NCI-H1436 (cell line): ENCODE measurements around the gene C1QTNF6.
A peak's percentile ranks its signal among the peaks of the same experiment; 100 is the strongest.
"Not testable (repeated sequence)": the region's sequence is repeated elsewhere in the genome, so short reads cannot be mapped to it uniquely, and the experiment has no call there.

ENCODE experiments used
- DNase-seq: peaks from one replicate; lab custom pipeline; 2025; lab: John Stamatoyannopoulos, UW

C1QTNF6 gene

DNA sequence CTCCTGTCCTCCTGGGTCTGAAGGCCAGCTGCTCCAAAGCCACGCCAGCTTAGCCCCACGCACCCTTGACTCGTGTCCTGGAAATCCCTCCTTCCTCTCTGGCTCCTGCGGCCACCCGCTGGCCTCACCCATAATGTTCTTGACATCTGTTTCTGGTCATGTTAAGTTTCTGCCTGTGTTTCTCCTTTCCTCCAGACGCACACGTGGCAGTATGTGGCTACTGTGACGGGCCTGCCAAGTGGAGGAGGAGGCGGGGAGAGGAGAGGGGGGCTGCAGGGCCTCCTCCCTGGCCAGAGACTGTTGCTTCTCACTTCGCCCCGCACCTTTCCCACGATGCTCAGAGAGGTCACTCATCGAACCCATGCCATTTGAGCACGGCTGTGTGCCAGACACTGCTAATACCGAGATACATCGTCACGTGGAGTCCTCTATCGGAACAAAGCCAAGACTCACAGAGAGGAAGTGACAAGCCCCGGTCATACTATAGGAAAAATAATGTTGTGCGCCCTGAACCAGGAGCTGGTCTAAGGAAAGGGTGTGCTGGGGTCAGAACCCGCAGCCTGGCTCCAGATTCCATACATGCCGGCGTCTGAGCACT lies 11.5 kb downstream of the C1QTNF6 start:
- no peak for DNase-seq

- no peak for DNase-seq
Observed at GRCh38 chr22:37175414-37176281, 12.4 kb downstream of the C1QTNF6 start.

DNA sequence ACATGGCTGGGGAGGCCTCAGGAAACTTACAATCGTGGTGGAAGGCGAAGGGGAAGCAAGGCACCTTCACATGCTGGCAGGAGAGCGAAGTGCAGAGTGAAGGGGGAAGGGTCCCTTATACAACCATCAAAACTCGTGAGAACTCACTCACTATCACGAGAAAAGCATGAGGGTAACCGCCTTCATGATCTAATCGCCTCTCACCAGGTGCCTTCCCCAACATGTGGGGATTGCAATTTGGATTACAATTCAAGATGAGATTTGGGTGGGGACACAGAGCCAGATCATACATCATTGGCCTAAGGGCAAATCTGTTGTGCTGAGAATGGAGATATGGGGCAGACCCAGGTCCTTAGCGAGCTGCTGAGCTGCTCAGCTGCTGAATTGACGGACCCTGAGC lies 13.1 kb downstream of the C1QTNF6 start:
- DNase-seq, result no peak

DNA sequence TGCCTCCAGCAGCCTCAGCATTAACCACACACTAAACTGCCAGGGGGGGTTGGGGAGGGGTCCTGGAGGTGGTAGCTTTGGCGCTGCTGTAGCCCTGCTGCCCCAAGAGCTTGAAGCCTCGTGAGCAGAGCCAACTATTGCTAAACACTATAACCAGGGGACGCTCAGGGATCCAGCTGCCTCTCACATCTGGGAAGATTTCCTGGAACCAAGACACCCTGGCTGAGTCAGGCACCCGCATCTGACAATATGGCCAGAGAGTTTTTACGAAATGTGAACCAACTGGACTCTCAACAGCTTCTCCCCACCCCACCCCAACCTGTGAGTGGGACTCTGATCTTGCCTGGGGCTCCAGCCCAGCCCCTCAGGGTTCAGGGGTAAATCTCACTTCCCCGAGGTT lies 14.3 kb downstream of the C1QTNF6 start:
- DNase-seq, result no peak

DNA sequence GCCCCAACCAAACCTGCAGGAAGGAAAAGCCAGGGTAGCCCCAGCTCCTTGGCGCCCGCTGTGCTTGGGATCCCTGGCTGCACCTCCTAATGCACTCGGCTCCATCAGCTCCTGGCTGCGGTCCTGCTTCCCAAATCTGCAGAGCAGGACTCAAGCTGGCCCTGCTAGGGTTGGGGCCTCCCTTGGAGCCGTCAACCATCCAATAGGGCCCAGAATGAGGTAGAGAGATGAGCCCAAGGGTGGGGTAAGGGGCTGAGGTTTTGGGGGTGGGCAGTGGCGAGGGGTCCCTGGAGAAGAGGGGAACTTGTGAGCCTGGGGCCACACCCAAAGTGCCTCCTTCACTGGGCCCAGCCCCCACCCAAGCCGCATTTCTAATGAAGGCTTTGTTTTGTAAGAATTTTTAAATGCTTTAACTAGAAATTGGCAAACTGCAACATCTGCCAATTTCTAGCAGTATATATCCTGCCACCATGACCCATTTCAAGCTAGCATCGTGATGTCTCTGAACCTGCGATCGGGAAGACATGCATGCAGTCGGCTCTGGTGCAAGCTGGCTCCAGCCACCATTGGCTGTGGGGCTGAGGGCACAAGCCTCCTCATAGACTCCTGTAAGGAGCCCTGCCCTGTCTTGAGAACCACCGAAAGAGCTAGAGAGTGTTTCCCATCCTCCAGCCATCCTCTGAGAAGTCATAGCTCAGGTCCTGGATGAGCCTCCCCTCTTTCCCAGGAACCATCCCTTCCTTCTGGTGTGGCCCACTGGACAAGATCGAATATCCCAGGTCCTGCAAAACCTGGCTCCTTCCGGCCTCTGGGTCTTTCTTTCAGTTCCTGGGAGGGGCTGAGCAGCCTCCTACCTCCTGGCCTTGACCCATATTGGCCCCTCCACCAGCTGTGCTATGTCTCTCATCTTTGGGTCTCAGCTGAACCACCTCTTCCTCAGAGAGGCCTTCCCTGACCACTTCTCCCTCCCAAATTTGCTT lies 15.5 kb downstream of the C1QTNF6 start:
- DNase-seq, result no peak

GRCh38 chr22:37171662-37172061 lies 16.4 kb downstream of the C1QTNF6 start:
- no peak for DNase-seq

GRCh38 chr22:37170689-37171405 lies 17.2 kb downstream of the C1QTNF6 start:
- not testable (repeated sequence) for DNase-seq

DNA sequence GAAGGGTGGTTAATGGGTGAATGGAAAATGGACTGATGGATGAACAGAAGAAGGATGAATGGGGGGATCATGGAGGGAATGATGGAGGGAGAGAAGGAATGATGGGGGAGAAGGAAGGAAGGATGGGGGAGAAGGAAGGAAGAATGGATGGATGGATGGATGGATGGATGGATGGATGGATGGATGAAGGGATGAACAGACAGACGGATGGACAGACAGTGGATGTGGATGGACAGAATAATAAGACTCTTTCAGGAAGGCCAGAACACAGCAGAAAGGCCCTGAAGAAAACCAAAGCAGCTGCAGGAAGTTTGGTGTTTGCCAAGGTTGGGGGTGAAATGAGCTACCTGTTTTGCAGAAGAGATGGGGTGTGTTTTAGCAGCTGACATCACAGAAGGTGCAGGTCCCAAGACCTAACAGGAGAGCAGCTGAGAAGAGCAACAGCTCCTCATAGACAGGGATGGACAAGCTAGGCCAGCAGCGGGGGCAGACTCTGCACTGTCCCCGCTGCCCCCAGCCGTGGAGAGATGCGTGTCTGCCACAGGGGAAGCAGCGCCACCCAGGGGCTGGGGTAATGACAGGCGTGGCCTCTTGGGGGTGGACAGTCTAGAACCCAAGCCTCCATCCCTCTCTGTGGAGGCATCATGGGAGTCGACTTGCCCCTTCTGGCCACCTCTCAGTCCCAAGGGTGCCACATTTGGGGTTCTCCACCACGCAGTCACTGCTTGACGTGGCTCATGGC lies 17.9 kb downstream of the C1QTNF6 start:
- no peak for DNase-seq

- no peak for DNase-seq
Observed at GRCh38 chr22:37169406-37169805, 18.6 kb downstream of the C1QTNF6 start.

DNA sequence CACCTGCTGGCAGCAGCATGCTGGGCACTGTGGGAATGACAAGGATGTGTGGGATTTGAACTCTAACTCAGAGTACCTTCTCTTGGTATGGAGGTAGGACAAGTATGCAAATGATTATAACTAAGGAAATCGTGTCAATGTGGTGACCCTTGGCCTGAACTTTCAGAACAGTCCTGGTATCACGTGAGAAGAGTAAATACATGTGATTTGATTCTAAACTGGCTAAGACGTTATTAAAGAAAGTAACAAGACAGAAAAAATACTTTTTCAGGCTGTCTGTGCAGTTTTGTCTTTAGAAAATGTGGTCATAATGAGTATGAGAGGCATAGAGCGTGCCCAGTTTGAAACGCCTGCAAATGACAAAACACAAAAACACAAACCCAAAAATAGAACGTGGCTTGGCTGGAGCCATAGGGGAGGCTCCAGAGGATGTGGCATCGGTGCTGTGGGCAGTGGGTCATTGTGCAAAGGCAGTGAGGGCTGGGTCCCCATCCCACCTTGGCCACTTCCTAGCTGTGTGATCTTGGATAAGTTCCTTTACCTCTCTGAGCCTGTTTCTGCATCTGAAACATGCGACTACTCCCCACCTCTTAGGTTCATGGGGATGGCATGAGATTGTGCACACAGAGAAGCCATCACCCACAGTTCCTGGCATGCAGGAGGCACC lies 19.9 kb downstream of the C1QTNF6 start:
- no peak for DNase-seq

- no peak for DNase-seq
Observed at GRCh38 chr22:37167176-37167980, 20.7 kb downstream of the C1QTNF6 start.

DNA sequence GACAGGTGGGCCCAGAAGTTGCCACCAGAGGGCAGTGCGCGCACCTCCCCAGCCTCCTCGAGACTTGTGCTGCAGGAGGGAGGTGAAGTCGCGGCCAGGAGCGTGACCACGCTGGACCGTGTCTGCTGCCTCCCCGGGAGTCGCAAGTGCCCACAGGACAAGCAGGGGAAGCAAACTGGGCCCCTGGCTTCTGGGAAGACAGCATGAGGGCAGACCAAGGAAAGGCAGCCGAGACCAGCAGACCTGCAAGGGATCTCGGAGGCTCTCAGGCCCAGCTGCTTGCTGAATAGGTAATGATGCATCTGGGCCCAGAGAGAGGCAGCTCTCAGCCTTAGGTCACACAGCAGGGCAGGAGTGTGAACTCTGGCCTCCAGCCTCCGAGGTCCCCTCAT lies 21.4 kb downstream of the C1QTNF6 start:
- DNase-seq, result peak; percentile 51

DNA sequence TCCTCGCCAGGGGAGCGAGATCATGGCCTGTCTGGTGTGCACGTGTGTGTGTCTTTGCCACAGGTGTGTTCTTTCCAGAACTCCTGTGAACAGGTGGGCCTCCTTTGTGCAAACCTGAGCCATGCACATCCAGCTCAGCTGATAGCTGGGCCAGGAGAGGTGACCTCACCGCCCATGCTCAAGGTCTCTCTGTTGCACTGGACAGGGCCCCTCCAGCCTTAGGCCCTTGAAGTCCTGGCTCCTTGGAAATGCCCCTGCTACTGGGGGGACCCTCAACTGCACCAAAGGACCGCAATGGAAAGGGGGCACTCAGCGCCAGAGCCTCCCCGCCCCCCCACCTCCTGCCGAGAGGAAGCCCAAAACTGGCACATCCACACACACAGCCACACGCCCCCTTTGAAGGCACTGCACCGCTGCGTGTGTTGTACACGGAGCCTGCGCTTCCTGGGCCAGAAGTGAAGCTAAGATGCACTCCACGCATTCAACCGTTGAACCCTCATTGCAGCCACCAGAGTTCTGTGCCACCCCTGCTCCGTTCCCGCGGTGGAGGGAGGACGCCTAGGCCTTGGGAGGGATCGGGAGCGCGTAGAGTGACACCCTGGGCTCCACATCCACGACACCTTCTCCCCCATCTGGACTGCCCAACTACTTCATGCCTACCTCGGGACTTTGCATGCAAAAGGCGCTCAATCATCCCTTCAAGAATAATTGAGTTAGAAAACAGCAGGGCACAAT lies 21.9 kb downstream of the C1QTNF6 start:
- DNase-seq, result no peak

DNA sequence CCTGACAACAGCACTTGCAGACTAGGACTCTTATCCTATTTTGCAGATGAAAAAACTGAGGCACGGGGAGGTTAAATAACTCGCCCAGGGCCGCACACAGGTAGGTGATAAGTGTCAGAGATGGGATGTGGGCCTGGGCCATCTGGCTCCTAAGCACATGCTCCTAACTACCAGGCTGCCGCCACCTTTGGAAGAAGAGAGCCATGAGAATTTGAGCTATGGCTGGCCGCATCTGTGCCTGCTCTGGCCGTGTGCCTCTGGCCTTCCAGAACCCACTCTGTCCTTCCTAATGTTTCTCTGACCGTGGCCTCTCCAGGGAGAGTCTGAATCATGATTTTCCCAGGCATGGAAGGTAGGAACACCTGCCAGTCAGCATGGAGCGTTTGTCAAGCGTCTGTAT lies 23.0 kb downstream of the C1QTNF6 start:
- DNase-seq, result no peak

- DNase-seq, result no peak
Observed at GRCh38 chr22:37164505-37164887, 23.6 kb downstream of the C1QTNF6 start.

DNA sequence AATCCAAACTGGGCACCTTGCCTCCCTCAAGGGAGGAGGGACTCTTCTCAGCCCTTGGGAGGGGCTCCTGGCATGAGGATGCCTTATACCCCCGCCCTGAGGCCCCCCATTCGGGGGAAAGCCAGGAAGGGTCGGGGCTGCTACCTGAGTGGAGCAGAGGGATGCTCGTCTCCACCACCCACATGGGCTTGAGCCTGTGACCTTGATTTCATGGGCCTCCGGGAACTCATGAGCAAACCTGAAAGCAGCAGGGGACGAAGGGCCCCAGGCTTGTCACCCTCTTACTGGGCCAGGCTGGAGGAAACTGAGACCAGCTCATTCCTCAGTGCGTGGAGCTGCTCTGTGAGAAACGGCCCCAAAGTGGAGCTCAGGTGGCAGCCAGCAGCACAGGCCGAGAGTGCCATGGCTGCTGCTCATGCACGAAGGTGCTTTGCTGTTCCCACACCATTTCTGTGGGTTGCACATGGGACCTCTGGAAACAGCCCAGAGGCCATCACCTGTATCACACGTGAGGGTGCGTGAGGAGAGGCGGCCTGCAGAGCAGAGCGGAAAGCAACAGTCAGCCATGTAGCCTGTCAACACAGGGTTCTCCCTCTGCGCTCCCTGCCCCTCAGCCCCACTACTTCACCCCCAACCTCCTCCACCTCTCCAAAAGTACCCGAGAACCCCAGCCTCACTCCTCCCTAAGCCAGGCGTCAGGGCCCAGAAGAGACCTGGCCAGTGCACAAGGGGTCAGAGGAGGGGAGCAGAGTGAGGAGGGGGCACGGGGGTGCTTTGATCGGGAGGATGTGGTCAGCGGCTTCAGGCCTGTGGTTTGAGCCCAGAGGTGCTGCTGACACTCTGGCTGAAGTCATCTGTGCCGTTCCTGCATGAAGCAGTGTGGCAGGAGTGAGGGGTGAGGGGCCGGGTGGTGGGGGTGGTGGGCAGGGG lies 24.2 kb downstream of the C1QTNF6 start:
- no peak for DNase-seq

DNA sequence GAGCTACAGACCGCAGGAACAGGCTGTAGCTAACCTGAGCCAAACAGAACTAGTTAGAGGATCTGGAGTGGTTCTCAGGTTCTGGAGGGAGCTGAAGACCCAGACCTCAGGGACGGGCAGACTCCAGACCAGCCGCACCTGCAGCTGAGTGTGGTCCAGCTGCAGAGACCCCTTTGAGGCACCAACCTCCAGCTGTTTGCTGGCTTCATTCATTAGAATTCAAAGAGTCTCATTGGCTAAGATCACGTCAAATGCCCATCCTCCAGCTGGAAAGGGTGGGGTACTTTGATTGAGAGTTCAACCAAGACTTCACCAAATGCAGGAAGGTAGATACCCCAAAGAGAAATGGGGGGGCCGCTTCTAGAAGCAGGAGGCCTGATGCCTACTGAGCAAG lies 25.0 kb downstream of the C1QTNF6 start:
- no peak for DNase-seq
